GM12873 (cell line): ENCODE data around the gene TMEM95.

Source experiments
- TF ChIP-seq, protein P1 (sequence below): IDR thresholded peaks from 2 replicates; pipeline ENCODE4 v1.5.1; 2012; ENCODE audit warnings: low read depth, mild to moderate bottlenecking, moderate library complexity, low read length, control low read depth; ENCODE audit not compliant: insufficient read depth; ENCODE audit errors: missing control alignments

Gene TMEM95

DNA sequence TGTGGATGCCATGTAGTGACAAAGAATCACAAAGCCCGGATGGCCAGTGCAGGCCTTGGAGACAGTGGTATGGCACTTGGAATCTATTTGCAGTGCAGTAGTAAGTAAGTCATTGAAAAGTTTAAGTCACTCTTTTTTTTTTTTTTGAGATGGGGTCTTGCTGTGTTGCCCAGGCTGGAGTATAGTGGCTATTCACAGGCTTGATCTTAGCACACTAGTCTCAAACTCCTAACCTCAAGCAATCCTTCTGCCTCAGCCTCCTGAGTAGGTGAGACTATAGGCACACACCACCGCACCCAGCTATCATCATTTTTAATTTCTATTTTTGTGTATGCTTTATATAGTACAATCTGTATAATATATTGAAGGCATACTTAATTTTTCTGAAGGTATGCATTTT is 43.7 kb downstream of the TMEM95 start:
- TF ChIP-seq, protein P1, sequence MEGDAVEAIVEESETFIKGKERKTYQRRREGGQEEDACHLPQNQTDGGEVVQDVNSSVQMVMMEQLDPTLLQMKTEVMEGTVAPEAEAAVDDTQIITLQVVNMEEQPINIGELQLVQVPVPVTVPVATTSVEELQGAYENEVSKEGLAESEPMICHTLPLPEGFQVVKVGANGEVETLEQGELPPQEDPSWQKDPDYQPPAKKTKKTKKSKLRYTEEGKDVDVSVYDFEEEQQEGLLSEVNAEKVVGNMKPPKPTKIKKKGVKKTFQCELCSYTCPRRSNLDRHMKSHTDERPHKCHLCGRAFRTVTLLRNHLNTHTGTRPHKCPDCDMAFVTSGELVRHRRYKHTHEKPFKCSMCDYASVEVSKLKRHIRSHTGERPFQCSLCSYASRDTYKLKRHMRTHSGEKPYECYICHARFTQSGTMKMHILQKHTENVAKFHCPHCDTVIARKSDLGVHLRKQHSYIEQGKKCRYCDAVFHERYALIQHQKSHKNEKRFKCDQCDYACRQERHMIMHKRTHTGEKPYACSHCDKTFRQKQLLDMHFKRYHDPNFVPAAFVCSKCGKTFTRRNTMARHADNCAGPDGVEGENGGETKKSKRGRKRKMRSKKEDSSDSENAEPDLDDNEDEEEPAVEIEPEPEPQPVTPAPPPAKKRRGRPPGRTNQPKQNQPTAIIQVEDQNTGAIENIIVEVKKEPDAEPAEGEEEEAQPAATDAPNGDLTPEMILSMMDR, result no peak

- TF ChIP-seq, protein P1, result no peak
Measured at GRCh38 chr17:7403043-7403726, 48.2 kb downstream of the TMEM95 start.

DNA sequence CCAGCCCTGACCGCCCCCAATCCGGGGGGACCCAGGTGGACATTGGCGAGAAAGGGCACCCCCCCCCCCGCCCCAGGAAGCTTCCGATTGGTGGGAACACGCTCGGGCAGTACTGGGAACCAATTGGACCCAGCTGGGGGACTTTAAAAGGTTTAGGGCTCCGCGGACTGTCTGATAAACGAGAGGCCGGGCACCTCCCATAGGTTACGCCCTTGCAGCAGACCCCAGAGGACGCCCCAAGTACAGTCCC is 48.7 kb downstream of the TMEM95 start:
- TF ChIP-seq, protein P1, result no peak

GRCh38 chr17:7403977-7404736 is 49.2 kb downstream of the TMEM95 start, which contains the start of gene TMEM256:
Gene TMEM256, minus strand, starts transcription at chr17:7404097. Its CDS starts 13 bp downstream, at chr17:7404084.
- TF ChIP-seq, protein P1, result no peak

DNA sequence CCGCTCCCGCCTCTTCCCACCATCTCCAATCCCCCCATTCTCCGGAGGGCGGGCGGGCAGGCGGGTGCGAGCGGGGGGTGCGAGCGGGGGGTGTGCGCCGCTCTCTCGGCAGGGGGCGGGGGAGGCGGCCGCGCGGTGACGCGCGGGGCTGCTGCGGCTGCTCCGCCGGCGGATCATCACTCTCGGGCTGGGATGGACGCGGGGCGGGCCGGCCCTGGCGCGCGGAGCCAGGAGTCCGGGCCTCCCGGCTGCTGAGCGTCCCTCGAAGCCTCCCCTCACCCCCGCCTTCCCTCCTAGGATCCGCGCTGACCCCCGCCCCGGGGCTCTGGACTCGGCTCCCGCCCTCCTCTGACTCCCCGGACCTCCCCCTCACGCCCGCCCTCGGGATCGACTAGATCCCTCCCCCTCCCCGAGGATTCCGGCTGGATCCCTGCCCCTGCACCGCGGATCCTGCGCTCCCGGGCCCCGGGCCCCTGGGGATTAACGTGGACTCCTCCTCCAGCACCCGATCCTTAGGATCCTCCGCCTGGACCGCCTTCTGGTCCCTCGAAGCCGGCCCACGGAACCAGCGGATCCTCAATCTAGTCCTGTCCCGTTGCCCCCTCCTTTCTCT is 49.9 kb downstream of the TMEM95 start:
- TF ChIP-seq, protein P1, result no peak

DNA sequence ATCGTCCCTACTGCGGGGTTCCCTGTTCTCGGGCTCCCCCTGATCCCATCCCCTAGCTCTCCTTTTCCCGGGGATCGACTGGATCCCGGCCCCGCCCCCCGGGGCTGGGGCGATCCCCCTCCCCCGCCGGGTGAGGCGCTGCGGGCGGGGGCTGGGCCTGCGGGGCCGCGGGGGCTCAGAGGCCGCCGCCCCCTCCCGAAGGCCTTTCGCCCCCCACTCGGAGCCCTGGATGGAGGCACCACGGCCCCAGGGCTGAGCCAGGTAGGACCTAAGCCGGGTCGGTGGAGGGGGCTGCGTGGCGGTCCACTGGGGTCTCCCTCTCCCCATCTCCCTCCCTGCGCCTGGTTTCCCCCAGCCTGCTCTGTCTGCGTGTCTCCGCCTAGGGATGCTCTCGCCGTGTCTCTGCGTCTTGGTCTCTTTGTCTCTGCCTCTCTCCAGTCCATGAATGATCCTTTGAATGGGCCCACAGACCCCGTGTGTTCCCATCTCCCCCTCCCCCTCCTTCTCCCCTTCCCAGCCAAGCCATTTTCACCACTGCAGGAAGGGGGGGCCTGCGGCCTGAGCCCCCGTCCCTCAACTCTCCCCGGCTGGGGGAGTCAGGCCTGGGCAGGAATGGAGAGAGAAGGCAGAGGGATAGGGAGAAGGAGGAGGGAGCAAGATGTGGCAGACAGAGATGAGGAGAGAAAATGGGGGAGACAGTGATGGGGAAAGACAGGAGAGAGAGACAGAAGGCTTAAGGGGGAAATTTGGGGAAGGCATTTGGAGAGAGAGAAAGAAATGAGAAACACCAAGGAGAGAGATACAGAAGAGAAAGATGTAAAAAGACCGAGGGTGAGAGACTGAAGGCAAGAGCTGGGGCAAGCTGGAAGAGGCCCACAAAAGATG is 50.6 kb downstream of the TMEM95 start:
- TF ChIP-seq, protein P1, result no peak
